Astrocyte of the cerebellum (primary cell): ENCODE data around the gene ALX3.
"Not testable (repeated sequence)": the region's sequence is repeated elsewhere in the genome, so short reads cannot be mapped to it uniquely, and the experiment has no call there.

Source experiments
- DNase-seq: peaks from one replicate; pipeline ENCODE4 v3.0.0-alpha.2; 2011; ENCODE audit warnings: low read depth
- H3K4me3 ChIP-seq: 2 replicates; pipeline ENCODE4 v1.5.1; 2011; ENCODE audit warnings: mild to moderate bottlenecking, low read depth, low read length, moderate library complexity
- CTCF ChIP-seq: IDR thresholded peaks from 2 replicates; pipeline ENCODE4 v1.5.1; 2012; ENCODE audit warnings: low read length, low read depth, moderate library complexity, mild to moderate bottlenecking; ENCODE audit errors: missing control alignments
- in situ Hi-C: cut with HindIII; loops from 2 replicates; pipeline ENCODE4 v1.10.0; 2017; ENCODE audit warnings: low sequenced_read_pairs

The ALX3 gene

GRCh38 chr1:110035236-110035752, 35.2 kb downstream of the ALX3 start:
- no peak for TF ChIP-seq CTCF
- in situ Hi-C loops: no loop called here
- H3K4me3 ChIP-seq: peak overlapping the region; percentile 93
- DNase-seq: no peak

- TF ChIP-seq CTCF: no peak
- H3K4me3 ChIP-seq: peak within 1 kb of the TSS; percentile 93
- in situ Hi-C loops: no loop called here
Observed at GRCh38 chr1:110034451-110035235, 35.8 kb downstream of the ALX3 start, which contains the start of gene STRIP1. Gene STRIP1 (plus strand): TSS chr1:110034624. CDS start chr1:110034638, 14 bp downstream.

GRCh38 chr1:110034040-110034450, 36.4 kb downstream of the ALX3 start:
- in situ Hi-C loops: no loop called here
- DNase-seq: no peak
- peak overlapping the region; percentile 93 for H3K4me3 ChIP-seq
- TF ChIP-seq CTCF: no peak

More at GRCh38 chr1:110034451-110035235, 35.8 kb downstream of the ALX3 start, which contains the start of gene STRIP1:
- peak; percentile 96 for DNase-seq

- no peak overlapping the region for H3K4me3 ChIP-seq
- DNase-seq: no peak
- no peak for TF ChIP-seq CTCF
Observed at GRCh38 chr1:110033421-110033820, 37.1 kb downstream of the ALX3 start.

GRCh38 chr1:110032327-110032726, 38.1 kb downstream of the ALX3 start:
- no peak for TF ChIP-seq CTCF
- in situ Hi-C loops: no loop called here
- DNase-seq: no peak
- H3K4me3 ChIP-seq: no peak overlapping the region

More at GRCh38 chr1:110033421-110033820, 37.1 kb downstream of the ALX3 start:
- in situ Hi-C loops: no loop called here

GRCh38 chr1:110030687-110031086, 39.8 kb downstream of the ALX3 start:
- peak overlapping the region; percentile 7 for H3K4me3 ChIP-seq
- DNase-seq, in situ Hi-C loops: not testable (repeated sequence)

GRCh38 chr1:110024613-110025012, 45.9 kb downstream of the ALX3 start:
- in situ Hi-C loops: loop anchor here (25.0 kb wide), 1 partner anchor 237 kb away; no protein-coding TSS in a partner anchor
- H3K4me3 ChIP-seq: no peak overlapping the region
- no peak for TF ChIP-seq CTCF
- DNase-seq: no peak
